ENCODE results near the gene SCAPER.

- TF ChIP-seq, protein P1, sequence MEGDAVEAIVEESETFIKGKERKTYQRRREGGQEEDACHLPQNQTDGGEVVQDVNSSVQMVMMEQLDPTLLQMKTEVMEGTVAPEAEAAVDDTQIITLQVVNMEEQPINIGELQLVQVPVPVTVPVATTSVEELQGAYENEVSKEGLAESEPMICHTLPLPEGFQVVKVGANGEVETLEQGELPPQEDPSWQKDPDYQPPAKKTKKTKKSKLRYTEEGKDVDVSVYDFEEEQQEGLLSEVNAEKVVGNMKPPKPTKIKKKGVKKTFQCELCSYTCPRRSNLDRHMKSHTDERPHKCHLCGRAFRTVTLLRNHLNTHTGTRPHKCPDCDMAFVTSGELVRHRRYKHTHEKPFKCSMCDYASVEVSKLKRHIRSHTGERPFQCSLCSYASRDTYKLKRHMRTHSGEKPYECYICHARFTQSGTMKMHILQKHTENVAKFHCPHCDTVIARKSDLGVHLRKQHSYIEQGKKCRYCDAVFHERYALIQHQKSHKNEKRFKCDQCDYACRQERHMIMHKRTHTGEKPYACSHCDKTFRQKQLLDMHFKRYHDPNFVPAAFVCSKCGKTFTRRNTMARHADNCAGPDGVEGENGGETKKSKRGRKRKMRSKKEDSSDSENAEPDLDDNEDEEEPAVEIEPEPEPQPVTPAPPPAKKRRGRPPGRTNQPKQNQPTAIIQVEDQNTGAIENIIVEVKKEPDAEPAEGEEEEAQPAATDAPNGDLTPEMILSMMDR (conservative IDR thresholded peaks at IDR 0.05; ENCODE audit: low read length): no peak
- TF ChIP-seq EZH2phosphoT487 (IDR thresholded peaks at IDR 0.05; ENCODE audit: borderline replicate concordance, low read depth, low read length): no peak
Observed at GRCh38 chr15:76718863-76719262, 186.3 kb downstream of the SCAPER start.

Data from OCI-LY7 (cell line).